Ovary (tissue), 3 donors: ENCODE results near the gene MDM2.

ENCODE experiments used
- CTCF ChIP-seq, 3 donors: fragments of 450-650 bp in 2 of 3; fragments of 200-600 bp in 1 of 3; IDR thresholded peaks; one replicate each; pipeline versions ENCODE4 v1.5.1 to v1.8.0; 2016 to 2022; ENCODE audit warnings: antibody characterized with exemption in 3 of 3, mild to moderate bottlenecking in 1 of 3
- POLR2A ChIP-seq: fragments of 450-650 bp; IDR thresholded peaks from one replicate; pipeline ENCODE4 v1.6.1; 2017; ENCODE audit warnings: antibody characterized with exemption, mild to moderate bottlenecking, moderate library complexity
- donor health status: DM: no; HTN: no; CAD: no.

GRCh38 chr12:68842784-68843567, 35.0 kb downstream of the MDM2 start:
- TF ChIP-seq CTCF (IDR thresholded peaks at IDR 0.05) (no peak), POLR2A (no peak)
